SU-DHL-6 (cell line): ENCODE data around the gene FUCA2.
"Not testable (repeated sequence)": the region's sequence is repeated elsewhere in the genome, so short reads cannot be mapped to it uniquely, and the experiment has no call there.

ENCODE experiments used
- H2AFZ ChIP-seq: fragments of 200-600 bp; sonication (generic); 2 replicates; pipeline ENCODE4 v1.6.1; 2014; ENCODE audit warnings: low read depth, mild to moderate bottlenecking, moderate library complexity, mixed read lengths, antibody characterized with exemption, low read length; ENCODE audit not compliant: severe bottlenecking
- H3F3A ChIP-seq: fragments of 200-600 bp; shearing (Covaris generic); 2 replicates; pipeline ENCODE4 v1.6.0; 2016; ENCODE audit warnings: antibody characterized with exemption, mild to moderate bottlenecking; ENCODE audit not compliant: insufficient read depth
- H3K27ac ChIP-seq: fragments of 200-600 bp; sonication (generic); 2 replicates; pipeline ENCODE4 v1.5.1; 2016; ENCODE audit warnings: low read depth, mild to moderate bottlenecking, low read length, moderate library complexity, mixed read lengths
- H3K27me3 ChIP-seq: fragments of 200-600 bp; sonication (generic), shearing (Covaris generic); 2 replicates; pipeline ENCODE4 v1.6.0; 2014; ENCODE audit warnings: mild to moderate bottlenecking, low read length
- H3K36me3 ChIP-seq: fragments of 200-600 bp; sonication (generic); 2 replicates; pipeline ENCODE4 v1.6.1; 2014; ENCODE audit warnings: mild to moderate bottlenecking, low read length, mixed read lengths
- H3K4me2 ChIP-seq: fragments of 300-600, 200-600 bp; shearing (Covaris generic), sonication (generic); 2 replicates; pipeline ENCODE4 v1.6.0; 2014; ENCODE audit warnings: low read length, low read depth, mild to moderate bottlenecking; ENCODE audit not compliant: poor library complexity, severe bottlenecking
- H3K4me3 ChIP-seq: fragments of 200-600 bp; sonication (generic); 2 replicates; pipeline ENCODE4 v1.5.1; 2014; ENCODE audit warnings: antibody characterized with exemption, low read length, mild to moderate bottlenecking, mixed read lengths; ENCODE audit not compliant: insufficient read depth, poor library complexity, severe bottlenecking
- H3K79me2 ChIP-seq: fragments of 200-600 bp; sonication (generic); 2 replicates; pipeline ENCODE4 v1.6.1; 2014; ENCODE audit warnings: mild to moderate bottlenecking, low read length, moderate library complexity; ENCODE audit not compliant: insufficient read depth
- H3K9ac ChIP-seq: fragments of 200-600 bp; sonication (generic); 2 replicates; pipeline ENCODE4 v1.7.0; 2014; ENCODE audit warnings: mild to moderate bottlenecking, low read length
- H3K9me2 ChIP-seq: fragments of 200-600 bp; sonication (generic); replicated peaks from 2 replicates; pipeline ENCODE4 v1.6.1; 2014; ENCODE audit warnings: low read length; ENCODE audit not compliant: insufficient read depth
- H3K9me3 ChIP-seq: fragments of 200-600 bp; sonication (generic); 2 replicates; pipeline ENCODE4 v1.6.1; 2014; ENCODE audit warnings: low read length, mixed read lengths; ENCODE audit not compliant: insufficient read depth
- H4K20me1 ChIP-seq: fragments of 200-600 bp; sonication (generic); 2 replicates; pipeline ENCODE4 v1.6.1; 2014; ENCODE audit warnings: low read depth, mild to moderate bottlenecking, antibody characterized with exemption, low read length, moderate library complexity, mixed read lengths
- CTCF ChIP-seq: fragments of 200-600 bp; sonication (generic); IDR thresholded peaks from one replicate; pipeline ENCODE4 v1.5.1; 2017; ENCODE audit warnings: antibody characterized with exemption, mild to moderate bottlenecking, low read length, moderate library complexity; ENCODE audit not compliant: insufficient read depth, poor library complexity, severe bottlenecking
- EZH2phosphoT487 ChIP-seq: fragments of 200-600 bp; sonication (generic), shearing (Covaris generic); conservative IDR thresholded peaks from 2 replicates; pipeline ENCODE4 v1.6.1; 2018; ENCODE audit warnings: mild to moderate bottlenecking, antibody characterized with exemption, low read length, moderate library complexity, mixed read lengths

Gene FUCA2

GRCh38 chr6:143449082-143449713, 62.3 kb downstream of the FUCA2 start:
- no peaks in the 10 kb centered on the region for H3K27me3 ChIP-seq
- H3K4me3 ChIP-seq: peak overlapping the region; percentile 92
- peak overlapping the region; percentile 87 for H2AFZ ChIP-seq
- peaks cover 12% of the 10 kb centered on the region for H3F3A ChIP-seq
- no peaks in the 10 kb centered on the region for H3K9me2 ChIP-seq
- no peaks in the 10 kb centered on the region; the same call in 1 of the 2 replicates for H4K20me1 ChIP-seq
- peaks cover 82% of the 10 kb centered on the region for H3K79me2 ChIP-seq
- peak overlapping the region; percentile 93 for H3K9ac ChIP-seq
- TF ChIP-seq CTCF (no peak), EZH2phosphoT487 (no peak)
- no peaks in the 10 kb centered on the region for H3K9me3 ChIP-seq
- no peak overlapping the region for H3K27ac ChIP-seq
- peaks cover 2% of the 10 kb centered on the region for H3K36me3 ChIP-seq
- peak overlapping the region; percentile 80 for H3K4me2 ChIP-seq

GRCh38 chr6:143447865-143448264, 63.7 kb downstream of the FUCA2 start:
- H3K9me3 ChIP-seq, H4K20me1 ChIP-seq, H3K9ac ChIP-seq, H3K36me3 ChIP-seq, H2AFZ ChIP-seq, H3K27me3 ChIP-seq, H3K9me2 ChIP-seq, H3K4me3 ChIP-seq, H3K27ac ChIP-seq, H3K4me2 ChIP-seq: not testable (repeated sequence)
- peaks cover 12% of the 10 kb centered on the region for H3F3A ChIP-seq
- H3K79me2 ChIP-seq: peaks cover 81% of the 10 kb centered on the region
